HG03571 (cell line): Measurements from ENCODE around the gene CEP55.
"Not testable (repeated sequence)": the region's sequence is repeated elsewhere in the genome, so short reads cannot be mapped to it uniquely, and the experiment has no call there.

Experiments
- ATAC-seq: cut with Tn5 transposase; IDR thresholded peaks from one replicate; pipeline ENCODE4 v1.9.1; 2021; ENCODE audit not compliant: unreplicated experiment

CEP55 gene

GRCh38 chr10:93496322-93497041 lies at the start of gene CEP55:
Gene CEP55, plus strand, starts transcription at chr10:93496612. Its CDS starts 3,440 bp downstream, at chr10:93500052.
- ATAC-seq, result peak; percentile 99

- no peak for ATAC-seq
Observed at GRCh38 chr10:93447019-93447418, 49.4 kb upstream of the CEP55 start.

GRCh38 chr10:93447970-93448369 lies 48.4 kb upstream of the CEP55 start:
- ATAC-seq, result no peak

- ATAC-seq, result no peak
Observed at GRCh38 chr10:93451244-93451947, 45.0 kb upstream of the CEP55 start.

GRCh38 chr10:93452143-93452542 lies 44.3 kb upstream of the CEP55 start:
- ATAC-seq, result no peak

- ATAC-seq, result no peak
Observed at GRCh38 chr10:93454146-93454545, 42.3 kb upstream of the CEP55 start.

- no peak for ATAC-seq
Observed at GRCh38 chr10:93454736-93455135, 41.7 kb upstream of the CEP55 start.

GRCh38 chr10:93456480-93456879 lies 39.9 kb upstream of the CEP55 start:
- no peak for ATAC-seq

- no peak for ATAC-seq
Observed at GRCh38 chr10:93457511-93457910, 38.9 kb upstream of the CEP55 start.

- ATAC-seq, result no peak
Observed at GRCh38 chr10:93458821-93459257, 37.6 kb upstream of the CEP55 start.

- no peak for ATAC-seq
Observed at GRCh38 chr10:93459466-93459865, 36.9 kb upstream of the CEP55 start.

- no peak for ATAC-seq
Observed at GRCh38 chr10:93461109-93461806, 35.2 kb upstream of the CEP55 start.

GRCh38 chr10:93461807-93462178 lies 34.6 kb upstream of the CEP55 start:
- ATAC-seq, result no peak

- ATAC-seq, result no peak
Observed at GRCh38 chr10:93462371-93462770, 34.0 kb upstream of the CEP55 start.

GRCh38 chr10:93462881-93463280 lies 33.5 kb upstream of the CEP55 start:
- no peak for ATAC-seq

- ATAC-seq, result no peak
Observed at GRCh38 chr10:93463723-93464476, 32.5 kb upstream of the CEP55 start.

- no peak for ATAC-seq
Observed at GRCh38 chr10:93464776-93465388, 31.5 kb upstream of the CEP55 start.

- ATAC-seq, result no peak
Observed at GRCh38 chr10:93465806-93466675, 30.4 kb upstream of the CEP55 start.

GRCh38 chr10:93467635-93468034 lies 28.8 kb upstream of the CEP55 start:
- not testable (repeated sequence) for ATAC-seq
